H1 (cell line): ENCODE results near the gene CCBE1. TPM values are rescaled to one million over a fixed set of nuclear protein-coding genes. Genes with fewer than 3 reads are reported as not detected.

Experiments
- CTCF ChIA-PET: fragments of 300-600 bp; sonication (Branson Sonifier 250); formaldehyde crosslinking; loops from one replicate; lab custom pipeline; 2021; ENCODE audit not compliant: partially characterized antibody; lab: Charles Lee
- POLR2A ChIA-PET: fragments of 300-600 bp; sonication (Branson Sonifier 250); formaldehyde crosslinking; loops from one replicate; lab custom pipeline; 2021; ENCODE audit warnings: inconsistent platforms; ENCODE audit not compliant: partially characterized antibody; lab: Charles Lee
- DNase-seq, 2 experiments: peaks; one replicate each; pipeline versions ENCODE4 v3.0.0 to v3.0.0-alpha.2; 2010 to 2022; ENCODE audit warnings: low spot score in 2 of 2, low read depth in 1 of 2, mixed read lengths in 1 of 2
- FAIRE-seq: peaks from 2 replicates; lab custom pipeline; 2011; peaks lifted over from hg19 to GRCh38; lab: Jason Lieb, UNC
- H2AFZ ChIP-seq: 2 replicates; pipeline ENCODE4 v1.8.1; 2012; ENCODE audit warnings: low read length, inconsistent platforms
- H2AK5ac ChIP-seq: 2 replicates; pipeline ENCODE4 v1.6.1; 2013; ENCODE audit warnings: low read depth, low read length
- H2BK120ac ChIP-seq: replicated peaks from 2 replicates; pipeline ENCODE3; 2013; ENCODE audit warnings: low read depth, low read length, inconsistent platforms
- H2BK12ac ChIP-seq: 2 replicates; pipeline ENCODE4 v1.6.1; 2013; ENCODE audit warnings: low read depth, low read length
- H2BK15ac ChIP-seq: 2 replicates; pipeline ENCODE4 v1.6.1; 2013; ENCODE audit warnings: low read length
- H2BK20ac ChIP-seq: 2 replicates; pipeline ENCODE4 v1.6.1; 2013; ENCODE audit warnings: low read length
- H2BK5ac ChIP-seq: 2 replicates; pipeline ENCODE4 v1.6.1; 2013; ENCODE audit warnings: low read depth, low read length
- H3K14ac ChIP-seq: 2 replicates; pipeline ENCODE4 v1.6.1; 2013; ENCODE audit warnings: inconsistent platforms; ENCODE audit not compliant: insufficient read length
- H3K18ac ChIP-seq: 2 replicates; pipeline ENCODE4 v1.6.1; 2013; ENCODE audit warnings: low read length; ENCODE audit errors: extremely low read depth
- H3K23ac ChIP-seq: 2 replicates; pipeline ENCODE4 v1.6.1; 2013; ENCODE audit warnings: inconsistent platforms; ENCODE audit not compliant: insufficient read length
- H3K23me2 ChIP-seq: 2 replicates; pipeline ENCODE4 v1.6.1; 2013; ENCODE audit warnings: low read depth, low read length
- H3K27ac ChIP-seq: 2 replicates; pipeline ENCODE4 v1.6.1; 2011; ENCODE audit warnings: low read depth, low read length, inconsistent platforms
- H3K27me3 ChIP-seq, 4 experiments: replicated peaks in 1 of 4; 1 replicate in 1 of 4; 2 replicates in 3 of 4; pipeline versions ENCODE4 v1.6.1 to v1.8.1; 2011 to 2013; ENCODE audit warnings: low read length in 3 of 4, mild to moderate bottlenecking in 3 of 4, inconsistent platforms in 2 of 4, mixed read lengths in 2 of 4, moderate library complexity in 1 of 4; ENCODE audit not compliant: control insufficient read depth in 3 of 4, insufficient read depth in 3 of 4; ENCODE audit errors: extremely low read depth in 1 of 4
- H3K36me3 ChIP-seq, 4 experiments: 2 replicates each; pipeline versions ENCODE4 v1.6.1 to v1.8.1; 2011 to 2013; ENCODE audit warnings: mild to moderate bottlenecking in 4 of 4, low read length in 3 of 4, moderate library complexity in 2 of 4, control low read depth in 1 of 4, inconsistent platforms in 1 of 4; ENCODE audit not compliant: insufficient read depth in 4 of 4, control insufficient read depth in 2 of 4
- H3K4ac ChIP-seq: replicated peaks from 2 replicates; pipeline ENCODE3; 2013; ENCODE audit warnings: low read length, low read depth, mixed read lengths, inconsistent platforms; ENCODE audit not compliant: insufficient read length
- H3K4me1 ChIP-seq, 4 experiments: replicated peaks in 1 of 4; 1 replicate in 1 of 4; 2 replicates in 3 of 4; pipeline versions ENCODE4 v1.6.1 to v1.8.1; 2011 to 2013; ENCODE audit warnings: low read length in 3 of 4, inconsistent platforms in 2 of 4, mixed read lengths in 1 of 4; ENCODE audit not compliant: insufficient read depth in 4 of 4, control insufficient read depth in 3 of 4
- H3K4me2 ChIP-seq, 2 experiments: 2 replicates each; pipeline versions ENCODE4 v1.6.1 to v1.8.1; 2011 to 2013; ENCODE audit warnings: low read depth in 2 of 2, low read length in 2 of 2, control low read depth in 1 of 2, inconsistent platforms in 1 of 2, mild to moderate bottlenecking in 1 of 2; ENCODE audit not compliant: insufficient read depth in 1 of 2
- H3K4me3 ChIP-seq, 4 experiments: fragments of 200-600, 300-600 bp in 1 of 4; sonication (generic), shearing (Covaris generic), sonication (Bioruptor Twin) in 1 of 4; 2 replicates each; pipeline versions ENCODE4 v1.5.1 to v1.8.1; 2011 to 2016; ENCODE audit warnings: low read length in 4 of 4, low read depth in 3 of 4, control low read depth in 2 of 4, inconsistent platforms in 2 of 4, mild to moderate bottlenecking in 2 of 4, mixed read lengths in 1 of 4, moderate library complexity in 1 of 4; ENCODE audit not compliant: insufficient read depth in 2 of 4; ENCODE audit errors: extremely low read depth in 1 of 4
- H3K56ac ChIP-seq: replicated peaks from 2 replicates; pipeline ENCODE3; 2013; ENCODE audit warnings: low read depth, mild to moderate bottlenecking, mixed read lengths, low read length, inconsistent platforms; ENCODE audit not compliant: insufficient read length
- H3K79me1 ChIP-seq: 2 replicates; pipeline ENCODE4 v1.6.1; 2013; ENCODE audit warnings: low read depth, low read length, control low read depth
- H3K79me2 ChIP-seq, 2 experiments: 2 replicates each; pipeline versions ENCODE4 v1.6.1 to v1.8.1; 2012 to 2013; ENCODE audit warnings: low read length in 2 of 2, mild to moderate bottlenecking in 2 of 2, inconsistent platforms in 1 of 2; ENCODE audit not compliant: insufficient read depth in 2 of 2, control insufficient read depth in 1 of 2
- H3K9ac ChIP-seq, 4 experiments: replicated peaks in 1 of 4; 1 replicate in 1 of 4; 2 replicates in 3 of 4; pipeline versions ENCODE4 v1.6.1 to v1.8.1; 2011 to 2013; ENCODE audit warnings: low read depth in 3 of 4, low read length in 3 of 4, control low read depth in 2 of 4, mild to moderate bottlenecking in 2 of 4, moderate library complexity in 2 of 4, inconsistent platforms in 1 of 4; ENCODE audit errors: extremely low read depth in 1 of 4
- H3K9me3 ChIP-seq, 2 experiments: 2 replicates each; pipeline versions ENCODE4 v1.6.1 to v1.8.1; 2012 to 2013; ENCODE audit warnings: mild to moderate bottlenecking in 2 of 2, moderate library complexity in 2 of 2, control low read depth in 1 of 2, inconsistent platforms in 1 of 2, low read depth in 1 of 2, low read length in 1 of 2, mixed read lengths in 1 of 2; ENCODE audit not compliant: insufficient read depth in 2 of 2
- H4K20me1 ChIP-seq, 2 experiments: replicated peaks in 1 of 2; 2 replicates each; pipeline versions ENCODE3 to v1.8.1; 2011 to 2013; ENCODE audit warnings: inconsistent platforms in 2 of 2, low read length in 2 of 2, mild to moderate bottlenecking in 1 of 2; ENCODE audit not compliant: insufficient read depth in 2 of 2, control insufficient read depth in 1 of 2
- H4K5ac ChIP-seq: 2 replicates; pipeline ENCODE4 v1.6.1; 2013; ENCODE audit warnings: low read length, low read depth, mixed read lengths, inconsistent platforms; ENCODE audit not compliant: insufficient read length
- H4K8ac ChIP-seq: 2 replicates; pipeline ENCODE4 v1.8.0; 2013; ENCODE audit warnings: mild to moderate bottlenecking, moderate library complexity, low read length, inconsistent platforms; ENCODE audit not compliant: insufficient read depth; ENCODE audit errors: extremely low read depth
- H4K91ac ChIP-seq: replicated peaks from 2 replicates; pipeline ENCODE3; 2013; ENCODE audit warnings: low read length, mixed read lengths, inconsistent platforms; ENCODE audit not compliant: insufficient read length
- BACH1 ChIP-seq: IDR thresholded peaks from 2 replicates; pipeline ENCODE4 v1.6.1; 2012; ENCODE audit warnings: low read length, improper control_type of control experiment
- CEBPB ChIP-seq: IDR thresholded peaks from 2 replicates; pipeline ENCODE4 v1.6.1; 2012; ENCODE audit warnings: low read depth, low read length
- E2F6 ChIP-seq: IDR thresholded peaks from 2 replicates; pipeline ENCODE4 v1.6.1; 2012; ENCODE audit warnings: inconsistent platforms
- EGR1 ChIP-seq: IDR thresholded peaks from 2 replicates; pipeline ENCODE4 v1.6.1; 2011; ENCODE audit warnings: low read depth, low read length, borderline replicate concordance
- GABPA ChIP-seq: IDR thresholded peaks from 2 replicates; pipeline ENCODE4 v1.6.1; 2011; ENCODE audit warnings: mild to moderate bottlenecking, low read length, moderate library complexity, borderline replicate concordance; ENCODE audit not compliant: insufficient read depth
- JUN ChIP-seq: IDR thresholded peaks from 2 replicates; pipeline ENCODE4 v1.6.1; 2011; ENCODE audit warnings: low read depth, mild to moderate bottlenecking, improper control_type of control experiment, low read length
- JUND ChIP-seq: IDR thresholded peaks from 2 replicates; pipeline ENCODE4 v1.6.1; 2011; ENCODE audit warnings: mild to moderate bottlenecking, improper control_type of control experiment, low read length
- KDM4A ChIP-seq: IDR thresholded peaks from one replicate; pipeline ENCODE4 v1.7.1; 2012; ENCODE audit warnings: low read depth, mild to moderate bottlenecking, moderate library complexity, low read length, inconsistent platforms; ENCODE audit not compliant: severe bottlenecking
- MAX ChIP-seq: IDR thresholded peaks from 2 replicates; pipeline ENCODE4 v1.6.1; 2012; ENCODE audit warnings: inconsistent platforms
- SAP30 ChIP-seq: fragments of 300-600 bp; sonication (generic); IDR thresholded peaks from 2 replicates; pipeline ENCODE4 v1.7.1; 2012; ENCODE audit warnings: low read length, moderate library complexity, mild to moderate bottlenecking, inconsistent platforms; ENCODE audit not compliant: insufficient read depth, insufficient replicate concordance
- SIRT6 ChIP-seq: IDR thresholded peaks from one replicate; pipeline ENCODE4 v1.7.1; 2012; ENCODE audit warnings: low read length, inconsistent platforms
- TBP ChIP-seq: IDR thresholded peaks from 2 replicates; pipeline ENCODE4 v1.6.1; 2011; ENCODE audit warnings: low read depth, low read length, improper control_type of control experiment
- TCF12 ChIP-seq: IDR thresholded peaks from 2 replicates; pipeline ENCODE4 v1.6.1; 2011; ENCODE audit warnings: low read depth, mild to moderate bottlenecking, low read length
- TEAD4 ChIP-seq: IDR thresholded peaks from 2 replicates; pipeline ENCODE4 v1.6.1; 2012; ENCODE audit warnings: low read depth, low read length, inconsistent platforms, mixed read lengths
- WGBS, 2 experiments: shearing (Covaris generic) in 1 of 2; methylation state at CpG; one replicate each; pipeline versions ENCODE4 v1.1.6 to v1.1.7; 2013 to 2015; ENCODE audit warnings: low lambda C conversion rate in 2 of 2, mixed read lengths in 2 of 2, inconsistent platforms in 1 of 2, low coverage in 1 of 2, missing lambda C conversion rate in 1 of 2; ENCODE audit not compliant: insufficient replicate concordance in 2 of 2, insufficient coverage in 1 of 2, insufficient read length in 1 of 2; ENCODE audit errors: extremely low coverage in 1 of 2, missing lambda C conversion rate in 1 of 2; 5-methylcytosine and 5-hydroxymethylcytosine counted together
- polyA plus RNA-seq, 7 experiments: library from polyadenylated mRNA; depleted of rRNA in 3 of 7; stranded (reverse) in 5 of 7; unstranded in 2 of 7; fragments of >200 nt in 5 of 7; fragments of 200-250 nt in 2 of 7; gene quantifications; 1 replicate in 5 of 7; 2 replicates in 1 of 7; 4 replicates in 1 of 7; pipeline versions ENCODE4 v1.2.1 to v1.2.3, GENCODE V29; 2011 to 2013; ENCODE audit warnings: missing spikeins in 2 of 7, mixed read lengths in 2 of 7
- total RNA-seq: library from RNA; stranded (reverse); fragmentation: NEBNext Ultra II Directional; extraction: Animal tissue kit (Norgen Biotek cat#: 25700); gene quantifications from 2 replicates; pipeline ENCODE4 v1.2.1, GENCODE V29; 2021

CCBE1 gene
- total and polyA plus RNA-seq, 2 of the 8 experiments (the other 6 are each of a cell fraction or from before 2014, with no cell fraction given): 2.1 to 2.6 TPM

- H2BK12ac ChIP-seq: no peak overlapping the region
Observed at GRCh38 chr18:59468821-59469220, 228.4 kb downstream of the CCBE1 start.

More at GRCh38 chr18:59468821-59469220, 228.4 kb downstream of the CCBE1 start:
- Histone ChIP-seq H3K9ac (no peak overlapping the region), H2BK5ac (no peak overlapping the region), H2BK15ac (no peak overlapping the region), H3K56ac (no peak overlapping the region), H3K23ac (no peak overlapping the region), H3K27me3 (no peaks in the 10 kb centered on the region), H3K79me1 (no peaks in the 10 kb centered on the region), H3K36me3 (no peaks in the 10 kb centered on the region), H4K5ac (no peak overlapping the region), H4K8ac (no peak overlapping the region), H2BK120ac (no peak overlapping the region), H2AFZ (no peak overlapping the region), H3K27ac (no peak overlapping the region), H3K4ac (no peak overlapping the region), H3K18ac (no peak overlapping the region), H3K14ac (no peak overlapping the region), H2AK5ac (no peak overlapping the region), H3K9me3 (no peaks in the 10 kb centered on the region), H3K23me2 (peaks cover 2% of the 10 kb centered on the region; the same call in 1 of the 2 replicates), H4K91ac (no peak overlapping the region), H3K79me2 (no peaks in the 10 kb centered on the region), H3K4me3 (no peak overlapping the region), H2BK20ac (no peak overlapping the region), H4K20me1 (no peaks in the 10 kb centered on the region), H3K4me2 (no peak overlapping the region), H3K4me1 (no peaks in the 10 kb centered on the region; a peak in 1 of 7 replicates)
- FAIRE-seq (no peak), DNase-seq (no peak)
- CTCF ChIA-PET: interaction anchor here (0.7 to 8.2 kb wide), 4 partner anchors 10 to 787 kb away, joined by 3 to 84 read pairs (median 6); no protein-coding TSS in a partner anchor
- WGBS, 2 experiments: 93% methylated on average over 4 of the region's 4 CpGs; no CpG with 5 or more reads in 1 of the 2 experiments
- TF ChIP-seq CEBPB (no peak), GABPA (no peak), TBP (no peak), EGR1 (no peak), BACH1 (no peak), JUN (no peak), SIRT6 (no peak), JUND (no peak), SAP30 (no peak), TCF12 (no peak), E2F6 (no peak), KDM4A (no peak), MAX (no peak), TEAD4 (no peak)
- POLR2A ChIA-PET: no interaction called here
